Sigmoid colon (tissue), 7 donors: ENCODE data around the gene HOXC13. TPM values are rescaled to one million over a fixed set of nuclear protein-coding genes. Genes with fewer than 3 reads are reported as not detected.

Experiments used
- DNase-seq: peaks from one replicate; pipeline ENCODE4 v3.0.0-alpha.2; 2019
- H3K27ac ChIP-seq, 4 donors: fragments of 200-600 bp; sonication (generic); one replicate each; pipeline ENCODE4 v1.5.1; 2016 to 2019; ENCODE audit warnings: mild to moderate bottlenecking in 1 of 4
- H3K27me3 ChIP-seq, 3 donors: fragments of 200-600 bp; sonication (generic); one replicate each; pipeline ENCODE4 v1.5.1; 2019; ENCODE audit warnings: mild to moderate bottlenecking in 1 of 3
- H3K36me3 ChIP-seq, 4 donors: fragments of 200-600 bp; sonication (generic); one replicate each; pipeline ENCODE4 v1.5.1; 2016 to 2019
- H3K4me1 ChIP-seq, 4 donors: fragments of 200-600 bp; sonication (generic); one replicate each; pipeline ENCODE4 v1.5.1; 2017 to 2019
- H3K4me3 ChIP-seq, 4 donors: fragments of 200-600 bp; sonication (generic); one replicate each; pipeline ENCODE4 v1.5.1; 2017 to 2019; ENCODE audit warnings: mild to moderate bottlenecking in 2 of 4, moderate library complexity in 1 of 4
- H3K9me3 ChIP-seq, 4 donors: fragments of 200-600 bp in 3 of 4; sonication (generic) in 3 of 4; one replicate each; pipeline versions ENCODE4 v1.5.1 to v1.6.1; 2013 to 2019
- EP300 ChIP-seq, 4 donors: sonication (generic); formaldehyde crosslinking; IDR thresholded peaks; one replicate each; pipeline ENCODE4 v1.6.1; 2017; ENCODE audit warnings: antibody characterized with exemption in 4 of 4
- POLR2A ChIP-seq, 2 donors: fragments of 450-650 bp; IDR thresholded peaks; one replicate each; pipeline ENCODE4 v1.6.1; 2016; ENCODE audit warnings: antibody characterized with exemption in 2 of 2, mild to moderate bottlenecking in 2 of 2, moderate library complexity in 2 of 2
- POLR2AphosphoS5 ChIP-seq, 4 donors: sonication (generic); formaldehyde crosslinking; IDR thresholded peaks; one replicate each; pipeline ENCODE4 v1.6.1; 2017; ENCODE audit warnings: antibody characterized with exemption in 4 of 4
- WGBS, 2 donors: extraction: QIAGEN DNeasy Blood & Tissue Kit; methylation state at CpG; one replicate each; pipeline ENCODE4 v1.1.7; 2013; 5-methylcytosine and 5-hydroxymethylcytosine counted together
- intact Hi-C: fragments of 100-400 bp; cut with DNase I; formaldehyde crosslinking; loops from one replicate; pipeline ENCODE4 v1.15.1; 2023
- polyA plus RNA-seq, 3 donors: library from polyadenylated mRNA; stranded (reverse); fragments of 200-250 nt; gene quantifications; one replicate each; pipeline ENCODE4 v1.2.3, GENCODE V29; 2013
- total RNA-seq, 4 donors: library from RNA; depleted of rRNA; stranded (reverse); fragments of >200 nt; gene quantifications; one replicate each; pipeline ENCODE4 v1.1.0, GENCODE V29; 2016
- TF ChIP-seq, protein P1 (sequence below), 4 experiments: fragments of 450-650 bp in 3 of 4; fragments of 200-600 bp in 1 of 4; IDR thresholded peaks; one replicate each; pipeline ENCODE4 v1.5.1; 2016 to 2019; ENCODE audit warnings: antibody characterized with exemption in 4 of 4, mild to moderate bottlenecking in 3 of 4, moderate library complexity in 2 of 4
- donor health status: healthy with polysubstance abuse.
- donor health status: Bipolar disorder and iron deficiency.
- donor health status: healthy.

HOXC13 gene
- total and polyA plus RNA-seq, 7 donors, result 0.60 TPM; not detected in 6

DNA sequence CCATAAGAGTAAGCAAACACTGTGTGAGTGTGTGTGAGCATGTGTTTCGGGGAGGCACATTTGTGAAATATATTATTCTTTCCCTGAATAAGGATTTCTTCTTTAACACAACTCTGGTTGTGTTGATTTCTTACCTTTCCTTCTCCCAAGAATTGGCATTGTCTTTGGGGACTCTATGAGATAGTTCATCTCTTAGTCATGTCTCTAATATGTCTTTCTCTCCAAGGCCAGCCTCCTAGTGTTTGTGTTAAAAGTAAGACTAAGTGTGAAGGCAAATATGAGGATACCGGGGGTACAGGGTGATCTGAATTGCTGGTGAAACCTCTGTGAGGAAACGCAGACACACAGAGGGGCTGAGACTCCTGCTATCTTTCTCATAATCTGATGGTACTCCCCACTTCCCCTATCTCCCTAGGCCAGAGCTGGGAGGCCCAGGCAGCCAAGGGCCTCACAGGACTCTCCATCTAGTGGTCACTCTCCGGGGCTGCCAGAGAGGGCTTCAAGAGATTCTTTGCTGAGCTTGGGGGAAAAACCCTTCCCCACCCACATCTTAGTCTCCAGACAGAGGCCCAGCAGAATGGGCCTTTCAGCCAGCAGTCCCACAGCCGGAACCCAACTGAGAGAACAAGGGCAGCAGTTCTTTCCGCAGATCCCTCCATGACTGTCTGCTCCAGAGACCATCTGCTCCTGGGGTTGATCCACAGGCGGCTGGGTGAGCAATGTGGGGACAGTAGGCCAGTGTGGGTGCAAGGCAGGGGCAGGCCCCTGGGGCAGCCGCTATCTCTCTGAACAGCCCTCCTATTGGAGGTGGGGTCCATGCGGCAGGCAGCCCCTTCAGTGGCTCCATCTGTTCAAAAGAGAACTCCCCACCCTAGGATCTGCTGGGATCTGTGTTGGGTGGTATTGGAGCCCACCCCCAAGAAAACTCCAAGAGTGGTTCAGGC, 10.3 kb downstream of the HOXC13 start:
- DNase-seq, result no peak
- H3K4me3 ChIP-seq, result no peak overlapping the region
- peaks cover 0 to 25% (median 12%) of the 10 kb centered on the region in 4 donors for H3K4me1 ChIP-seq
- no peak overlapping the region for H3K27ac ChIP-seq
- WGBS, 2 donors, result 36 to 45% methylated on average over 9 of the region's 9 CpGs
- intact Hi-C loops, result no loop called here
- peaks cover 78 to 100% (median 99%) of the 10 kb centered on the region in 3 donors for H3K27me3 ChIP-seq
- no peaks in the 10 kb centered on the region for H3K36me3 ChIP-seq
- H3K9me3 ChIP-seq, result no peaks in the 10 kb centered on the region
- TF ChIP-seq POLR2AphosphoS5 (IDR thresholded peaks at IDR 0.05) (no peak), EP300 (IDR thresholded peaks at IDR 0.05) (no peak), POLR2A (IDR thresholded peaks at IDR 0.05) (no peak)
- TF ChIP-seq, protein P1, sequence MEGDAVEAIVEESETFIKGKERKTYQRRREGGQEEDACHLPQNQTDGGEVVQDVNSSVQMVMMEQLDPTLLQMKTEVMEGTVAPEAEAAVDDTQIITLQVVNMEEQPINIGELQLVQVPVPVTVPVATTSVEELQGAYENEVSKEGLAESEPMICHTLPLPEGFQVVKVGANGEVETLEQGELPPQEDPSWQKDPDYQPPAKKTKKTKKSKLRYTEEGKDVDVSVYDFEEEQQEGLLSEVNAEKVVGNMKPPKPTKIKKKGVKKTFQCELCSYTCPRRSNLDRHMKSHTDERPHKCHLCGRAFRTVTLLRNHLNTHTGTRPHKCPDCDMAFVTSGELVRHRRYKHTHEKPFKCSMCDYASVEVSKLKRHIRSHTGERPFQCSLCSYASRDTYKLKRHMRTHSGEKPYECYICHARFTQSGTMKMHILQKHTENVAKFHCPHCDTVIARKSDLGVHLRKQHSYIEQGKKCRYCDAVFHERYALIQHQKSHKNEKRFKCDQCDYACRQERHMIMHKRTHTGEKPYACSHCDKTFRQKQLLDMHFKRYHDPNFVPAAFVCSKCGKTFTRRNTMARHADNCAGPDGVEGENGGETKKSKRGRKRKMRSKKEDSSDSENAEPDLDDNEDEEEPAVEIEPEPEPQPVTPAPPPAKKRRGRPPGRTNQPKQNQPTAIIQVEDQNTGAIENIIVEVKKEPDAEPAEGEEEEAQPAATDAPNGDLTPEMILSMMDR (IDR thresholded peaks at IDR 0.05), result no peak

DNA sequence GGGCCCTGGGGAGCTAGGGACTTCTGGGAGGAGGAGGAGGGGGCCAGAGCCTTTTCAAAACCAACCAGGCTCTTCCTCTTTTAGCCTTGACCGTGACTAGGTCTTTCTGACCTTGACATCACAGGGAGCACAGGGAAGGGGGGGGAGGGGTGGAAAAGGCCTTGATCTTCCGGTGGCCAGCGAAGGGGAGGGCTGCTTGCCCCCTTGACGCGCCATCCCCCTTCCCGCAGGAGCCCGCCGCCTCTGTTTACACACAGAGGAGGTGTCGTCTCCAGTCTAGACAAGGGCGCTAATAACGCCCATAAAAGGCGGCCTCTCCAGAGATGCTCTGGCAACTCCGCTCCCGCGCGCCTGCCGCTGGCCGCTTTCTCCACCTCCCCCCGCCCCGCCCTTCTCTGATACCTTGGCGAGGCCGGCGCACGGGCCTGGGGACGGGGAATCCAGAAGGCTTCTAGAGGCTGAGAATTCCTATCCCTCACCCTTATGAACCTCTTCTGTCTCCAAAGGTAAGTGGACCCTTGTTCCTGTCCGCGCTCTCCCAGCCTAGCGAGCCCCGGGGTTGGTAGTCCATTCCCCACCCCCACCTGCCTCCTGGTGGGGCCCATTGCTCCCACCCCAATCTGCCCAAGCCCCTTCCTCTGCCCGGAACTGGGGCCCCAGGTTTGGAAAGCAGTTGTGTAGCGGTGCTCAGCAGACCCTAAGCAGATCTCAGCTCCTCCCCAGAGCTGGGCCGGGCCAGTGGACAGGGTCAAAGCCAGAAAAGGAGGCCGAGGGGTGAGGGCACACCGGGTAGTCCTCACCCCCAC, 11.2 kb downstream of the HOXC13 start:
- peaks cover 80 to 100% (median 99%) of the 10 kb centered on the region in 3 donors for H3K27me3 ChIP-seq

DNA sequence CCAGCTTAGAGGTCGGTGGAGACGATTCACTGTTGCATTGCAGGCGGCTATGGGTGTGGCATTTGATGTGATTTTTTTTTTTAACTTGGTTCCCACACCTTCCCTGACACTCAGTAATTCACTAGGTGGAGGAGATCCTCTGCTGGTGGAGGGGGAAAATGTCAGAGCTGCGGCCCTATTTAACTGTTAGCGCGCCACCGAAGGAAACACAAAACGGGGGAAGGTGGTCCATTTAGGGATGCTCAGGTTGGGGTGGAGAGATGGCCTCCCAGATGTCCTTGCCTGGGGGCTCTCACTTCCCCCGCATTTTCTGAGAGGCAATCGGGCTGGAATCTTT, 11.8 kb downstream of the HOXC13 start:
- intact Hi-C loops, result no loop called here
- Histone ChIP-seq H3K27me3 (peaks cover 80 to 100% (median 99%) of the 10 kb centered on the region in 3 donors), H3K27ac (no peak overlapping the region), H3K36me3 (no peaks in the 10 kb centered on the region), H3K4me3 (no peak overlapping the region), H3K9me3 (no peaks in the 10 kb centered on the region), H3K4me1 (peaks cover 0 to 27% (median 14%) of the 10 kb centered on the region in 4 donors)
- 6 to 13% methylated on average over 10 of the region's 10 CpGs for WGBS, 2 donors
- no peak for DNase-seq
- no peak for TF ChIP-seq POLR2A (IDR thresholded peaks at IDR 0.05)
- no peak for TF ChIP-seq POLR2AphosphoS5 (IDR thresholded peaks at IDR 0.05)
- TF ChIP-seq EP300 (IDR thresholded peaks at IDR 0.05), result no peak
- TF ChIP-seq, protein P1 (IDR thresholded peaks at IDR 0.05), result no peak

More for the DNA sequence above, 11.2 kb downstream of the HOXC13 start:
- DNase-seq, result no peak
- Histone ChIP-seq H3K4me1 (peaks cover 0 to 26% (median 12%) of the 10 kb centered on the region in 4 donors), H3K4me3 (no peak overlapping the region), H3K9me3 (no peaks in the 10 kb centered on the region), H3K36me3 (no peaks in the 10 kb centered on the region), H3K27ac (no peak overlapping the region)
- WGBS, 2 donors, result 4% methylated on average over 34 of the region's 34 CpGs
- no peak for TF ChIP-seq POLR2AphosphoS5 (IDR thresholded peaks at IDR 0.05)
- TF ChIP-seq, protein P1 (IDR thresholded peaks at IDR 0.05), result no peak
- TF ChIP-seq EP300 (IDR thresholded peaks at IDR 0.05), result no peak
- TF ChIP-seq POLR2A (IDR thresholded peaks at IDR 0.05), result no peak
- intact Hi-C loops, result no loop called here

DNA sequence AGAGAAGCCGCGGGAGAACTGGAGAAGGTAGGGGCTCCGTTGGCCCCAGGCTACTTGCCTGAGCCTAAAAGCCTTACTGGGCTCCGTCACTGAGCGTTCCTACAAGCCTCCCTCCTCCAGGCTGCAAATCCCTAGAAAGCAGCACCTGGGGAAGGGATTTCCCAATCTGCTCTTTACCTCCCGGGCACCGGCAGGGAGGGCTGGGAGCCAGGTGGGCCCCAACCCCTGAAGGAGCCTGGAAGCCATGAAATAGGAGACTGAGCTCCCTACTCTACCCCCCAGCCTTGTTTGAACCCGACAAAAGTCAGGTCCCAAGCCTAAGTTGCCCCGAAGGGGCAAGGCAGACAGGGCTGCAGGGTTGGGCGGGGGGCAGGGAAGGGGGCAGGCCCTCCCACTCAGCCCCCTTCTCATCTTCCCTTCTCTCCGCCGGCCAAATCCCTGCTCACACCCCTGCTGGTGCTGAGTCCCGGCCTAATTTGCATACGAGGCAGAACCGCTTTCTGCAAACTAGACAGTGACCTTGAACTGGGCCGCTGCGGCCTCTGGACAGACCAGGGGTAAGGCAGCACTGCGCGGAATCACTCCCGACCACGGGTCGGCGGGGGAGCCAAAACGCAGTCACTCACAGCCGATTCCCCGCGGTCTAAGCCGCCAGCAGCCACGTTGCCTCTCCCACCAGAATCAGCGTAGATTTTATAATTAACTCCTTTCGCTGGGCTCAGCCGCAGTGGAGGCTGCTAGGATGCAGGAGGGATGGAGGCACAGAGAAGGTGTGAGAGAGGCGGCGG, 12.4 kb downstream of the HOXC13 start:
- 5 to 10% methylated on average over 34 of the region's 34 CpGs for WGBS, 2 donors
- H3K36me3 ChIP-seq, result no peaks in the 10 kb centered on the region
- H3K27me3 ChIP-seq, result peaks cover 80 to 100% (median 99%) of the 10 kb centered on the region in 3 donors
- peaks cover 0 to 30% (median 14%) of the 10 kb centered on the region in 4 donors for H3K4me1 ChIP-seq
- H3K27ac ChIP-seq, result no peak overlapping the region
- intact Hi-C loops, result no loop called here
- no peak for TF ChIP-seq POLR2A (IDR thresholded peaks at IDR 0.05)
- TF ChIP-seq, protein P1 (IDR thresholded peaks at IDR 0.05), result no peak
- no peak for TF ChIP-seq POLR2AphosphoS5 (IDR thresholded peaks at IDR 0.05)
- TF ChIP-seq EP300 (IDR thresholded peaks at IDR 0.05), result no peak
- DNase-seq, result no peak
- H3K9me3 ChIP-seq, result no peaks in the 10 kb centered on the region
- no peak overlapping the region for H3K4me3 ChIP-seq
